Spinal cord (tissue), 10 donors: ENCODE results near the gene DLG5. TPM values are rescaled to one million over a fixed set of nuclear protein-coding genes. Genes with fewer than 3 reads are reported as not detected.

Source experiments
- DNase-seq, 6 donors: peaks; one replicate each; pipeline versions ENCODE4 v3.0.0 to v3.0.0-alpha.2; 2013 to 2015; ENCODE audit warnings: low spot score in 6 of 6, low read depth in 4 of 6
- H3K27ac ChIP-seq: one replicate; pipeline ENCODE4 v1.5.1; 2013; ENCODE audit warnings: low read depth, low read length, control low read depth
- H3K27me3 ChIP-seq: one replicate; pipeline ENCODE4 v1.6.1; 2013; ENCODE audit warnings: low read length; ENCODE audit not compliant: control insufficient read depth, insufficient read depth
- H3K36me3 ChIP-seq: one replicate; pipeline ENCODE4 v1.6.1; 2013; ENCODE audit warnings: low read length; ENCODE audit not compliant: control insufficient read depth, insufficient read depth
- H3K4me1 ChIP-seq: one replicate; pipeline ENCODE4 v1.6.1; 2013; ENCODE audit warnings: low read length; ENCODE audit not compliant: control insufficient read depth, insufficient read depth
- H3K4me3 ChIP-seq: one replicate; pipeline ENCODE4 v1.5.1; 2013; ENCODE audit warnings: low read depth, low read length, control low read depth
- H3K9me3 ChIP-seq: one replicate; pipeline ENCODE4 v1.6.1; 2013; ENCODE audit warnings: low read length; ENCODE audit not compliant: control insufficient read depth, insufficient read depth
- WGBS: methylation state at CpG from one replicate; pipeline ENCODE4 v1.1.5; 2013; ENCODE audit warnings: missing lambda C conversion rate; ENCODE audit not compliant: insufficient coverage; 5-methylcytosine and 5-hydroxymethylcytosine counted together
- polyA plus RNA-seq, 2 donors: library from polyadenylated mRNA; unstranded; fragments of 120-200 nt; gene quantifications; one replicate each; pipeline ENCODE4 v1.2.1, GENCODE V29; 2013; ENCODE audit not compliant: insufficient read length in 2 of 2
- total RNA-seq, 2 donors: library from RNA; depleted of rRNA in 1 of 2; stranded (reverse); fragments of 120-200 nt in 1 of 2; fragments of >200 nt in 1 of 2; gene quantifications; one replicate each; pipeline versions ENCODE4 v1.2.3 to v1.2.4, GENCODE V29; 2013 to 2014
- donor health status: healthy.

The DLG5 gene
- total and polyA plus RNA-seq, 4 donors: 27.5 to 78.5 (median 51.3) TPM

- Histone ChIP-seq H3K36me3 (peaks cover 61% of the 10 kb centered on the region), H3K9me3 (no peaks in the 10 kb centered on the region), H3K27me3 (no peaks in the 10 kb centered on the region), H3K4me1 (no peaks in the 10 kb centered on the region), H3K27ac (no peak overlapping the region), H3K4me3 (no peak overlapping the region)
- WGBS: 100% methylated on average over 2 of the region's 5 CpGs
- DNase-seq: no peak
Observed at GRCh38 chr10:77789016-77789415, 137.5 kb downstream of the DLG5 start.

GRCh38 chr10:77788496-77789010 is 138.0 kb downstream of the DLG5 start:
- no peaks in the 10 kb centered on the region for H3K4me1 ChIP-seq
- H3K9me3 ChIP-seq: no peaks in the 10 kb centered on the region
- no peaks in the 10 kb centered on the region for H3K27me3 ChIP-seq
- peaks cover 57% of the 10 kb centered on the region for H3K36me3 ChIP-seq
- no peak for DNase-seq
- WGBS: 97% methylated on average over 11 of the region's 11 CpGs
- no peak overlapping the region for H3K4me3 ChIP-seq
- H3K27ac ChIP-seq: no peak overlapping the region

GRCh38 chr10:77787440-77787839 is 139.1 kb downstream of the DLG5 start:
- no peaks in the 10 kb centered on the region for H3K9me3 ChIP-seq
- H3K27me3 ChIP-seq: no peaks in the 10 kb centered on the region
- DNase-seq: no peak
- H3K27ac ChIP-seq: no peak overlapping the region
- 93% methylated on average over 12 of the region's 12 CpGs for WGBS
- H3K36me3 ChIP-seq: peaks cover 49% of the 10 kb centered on the region
- H3K4me3 ChIP-seq: no peak overlapping the region
- H3K4me1 ChIP-seq: no peaks in the 10 kb centered on the region

GRCh38 chr10:77784856-77785255 is 141.7 kb downstream of the DLG5 start:
- Histone ChIP-seq H3K36me3 (peaks cover 53% of the 10 kb centered on the region), H3K4me1 (no peaks in the 10 kb centered on the region)

GRCh38 chr10:77782328-77783061 is 144.1 kb downstream of the DLG5 start:
- Histone ChIP-seq H3K27me3 (no peaks in the 10 kb centered on the region), H3K4me1 (no peaks in the 10 kb centered on the region), H3K27ac (no peak overlapping the region), H3K4me3 (no peak overlapping the region), H3K36me3 (peaks cover 35% of the 10 kb centered on the region), H3K9me3 (no peaks in the 10 kb centered on the region)
- DNase-seq: no peak
- 97% methylated on average over 7 of the region's 8 CpGs for WGBS

More at GRCh38 chr10:77784856-77785255, 141.7 kb downstream of the DLG5 start:
- Histone ChIP-seq H3K4me3 (no peak overlapping the region), H3K27ac (no peak overlapping the region), H3K27me3 (no peaks in the 10 kb centered on the region), H3K9me3 (no peaks in the 10 kb centered on the region)
- no peak for DNase-seq
- no CpG with 5 or more reads among the region's 4 CpGs for WGBS

GRCh38 chr10:77781451-77782327 is 144.9 kb downstream of the DLG5 start:
- Histone ChIP-seq H3K4me1 (no peaks in the 10 kb centered on the region), H3K27me3 (no peaks in the 10 kb centered on the region), H3K4me3 (no peak overlapping the region), H3K9me3 (no peaks in the 10 kb centered on the region), H3K27ac (no peak overlapping the region), H3K36me3 (peaks cover 27% of the 10 kb centered on the region)
- 92% methylated on average over 24 of the region's 27 CpGs for WGBS
- DNase-seq: no peak

- DNase-seq: no peak
- Histone ChIP-seq H3K36me3 (peaks cover 26% of the 10 kb centered on the region), H3K9me3 (no peaks in the 10 kb centered on the region), H3K27me3 (no peaks in the 10 kb centered on the region), H3K4me1 (no peaks in the 10 kb centered on the region), H3K27ac (no peak overlapping the region), H3K4me3 (no peak overlapping the region)
- 98% methylated on average over 9 of the region's 9 CpGs for WGBS
Observed at GRCh38 chr10:77780180-77780579, 146.4 kb downstream of the DLG5 start.

GRCh38 chr10:77776487-77776886 is 150.1 kb downstream of the DLG5 start:
- H3K27ac ChIP-seq: no peak overlapping the region
- H3K9me3 ChIP-seq: no peaks in the 10 kb centered on the region
- no peaks in the 10 kb centered on the region for H3K27me3 ChIP-seq
- H3K4me1 ChIP-seq: no peaks in the 10 kb centered on the region
- no peak overlapping the region for H3K4me3 ChIP-seq
- peaks cover 19% of the 10 kb centered on the region for H3K36me3 ChIP-seq
- 100% methylated on average over 3 of the region's 5 CpGs for WGBS
- DNase-seq: no peak

- no peak overlapping the region for H3K27ac ChIP-seq
- WGBS: 75% methylated on average over 1 of the region's 1 CpG
- peaks cover 5% of the 10 kb centered on the region for H3K36me3 ChIP-seq
- no peaks in the 10 kb centered on the region for H3K4me1 ChIP-seq
- H3K27me3 ChIP-seq: no peaks in the 10 kb centered on the region
- H3K9me3 ChIP-seq: no peaks in the 10 kb centered on the region
- no peak for DNase-seq
- no peak overlapping the region for H3K4me3 ChIP-seq
Observed at GRCh38 chr10:77774940-77775391, 151.6 kb downstream of the DLG5 start.
